OCI-LY1 (cell line): ENCODE results near the gene POPDC3.

Source experiments
- CTCF ChIP-seq: fragments of 200-600 bp; sonication (generic), shearing (Covaris generic); IDR thresholded peaks from 2 replicates; pipeline ENCODE4 v1.5.1; 2017; ENCODE audit warnings: mild to moderate bottlenecking, antibody characterized with exemption, low read length, moderate library complexity, mixed read lengths
- EZH2 ChIP-seq: fragments of 200-600 bp; sonication (generic), shearing (Covaris generic); IDR thresholded peaks from 2 replicates; pipeline ENCODE4 v1.8.0; 2017; ENCODE audit warnings: borderline replicate concordance, mixed run types, mild to moderate bottlenecking, antibody characterized with exemption, low read length, moderate library complexity, mixed read lengths

- TF ChIP-seq CTCF (no peak), EZH2 (no peak)
Measured at GRCh38 chr6:105111871-105112270, 67.9 kb downstream of the POPDC3 start.
